C4-2B (cell line): ENCODE results near the gene SGPP1.

Source experiments
- CTCF ChIP-seq: fragments of 450-650 bp; conservative IDR thresholded peaks from 2 replicates; pipeline ENCODE4 v1.5.1; 2017; ENCODE audit warnings: mild to moderate bottlenecking
- ZFX ChIP-seq: fragments of 450-650 bp; IDR thresholded peaks from 2 replicates; pipeline ENCODE4 v1.6.1; 2017

DNA sequence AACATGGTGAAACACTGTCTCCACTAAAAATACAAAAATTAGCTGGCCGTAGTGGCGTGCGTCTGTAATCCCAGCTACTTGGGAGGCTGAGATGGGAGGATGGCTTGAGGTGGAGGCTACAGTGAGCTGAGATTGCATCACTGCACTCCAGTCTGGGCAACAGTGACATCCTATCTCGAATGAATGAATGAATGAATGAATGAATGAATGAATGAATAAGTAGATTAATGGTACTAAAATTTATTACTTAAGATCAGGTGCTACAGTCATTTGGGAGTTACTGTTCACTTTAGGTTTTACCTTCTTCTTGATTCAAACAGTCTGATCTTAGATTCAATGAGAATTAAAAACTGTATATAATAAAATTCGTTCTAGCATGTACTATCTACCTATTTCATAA lies 54.6 kb downstream of the SGPP1 start:
- TF ChIP-seq CTCF (no peak), ZFX (no peak)
